OCI-LY1 (cell line): ENCODE data around the gene SMIM13.
A peak's percentile ranks its signal among the peaks of the same experiment; 100 is the strongest.

Source experiments
- H2AFZ ChIP-seq: fragments of 200-600 bp; sonication (generic), shearing (Covaris generic); 2 replicates; pipeline ENCODE4 v1.6.0; 2014; ENCODE audit warnings: antibody characterized with exemption, mild to moderate bottlenecking, low read length
- H3F3A ChIP-seq: fragments of 200-600 bp; sonication (generic), shearing (Covaris generic); 2 replicates; pipeline ENCODE4 v1.6.0; 2014; ENCODE audit warnings: mild to moderate bottlenecking, antibody characterized with exemption, low read length, moderate library complexity; ENCODE audit not compliant: insufficient read depth
- H3K27ac ChIP-seq: fragments of 200-600 bp; sonication (generic); 2 replicates; pipeline ENCODE4 v1.5.1; 2014; ENCODE audit warnings: low read length, mixed run types, mild to moderate bottlenecking, low read depth; ENCODE audit not compliant: poor library complexity, severe bottlenecking
- H3K27me3 ChIP-seq: fragments of 200-600 bp; sonication (generic); 2 replicates; pipeline ENCODE4 v1.6.0; 2014; ENCODE audit warnings: antibody characterized with exemption, mild to moderate bottlenecking, low read length, moderate library complexity; ENCODE audit not compliant: insufficient read depth
- H3K36me3 ChIP-seq: fragments of 200-600 bp; sonication (generic); 2 replicates; pipeline ENCODE4 v1.6.1; 2014; ENCODE audit warnings: mild to moderate bottlenecking, antibody characterized with exemption, low read length, moderate library complexity, mixed read lengths; ENCODE audit not compliant: insufficient read depth
- H3K4me1 ChIP-seq: fragments of 200-600 bp; sonication (generic); 2 replicates; pipeline ENCODE4 v1.5.1; 2014; ENCODE audit warnings: mild to moderate bottlenecking, low read length, moderate library complexity; ENCODE audit not compliant: insufficient read depth, severe bottlenecking
- H3K4me2 ChIP-seq: fragments of 200-600 bp; sonication (generic), shearing (Covaris generic); 2 replicates; pipeline ENCODE4 v1.6.1; 2014; ENCODE audit warnings: low read length
- H3K4me3 ChIP-seq: fragments of 200-600 bp; sonication (generic); 2 replicates; pipeline ENCODE4 v1.5.1; 2014; ENCODE audit warnings: low read length, low read depth, mild to moderate bottlenecking, mixed read lengths; ENCODE audit not compliant: poor library complexity, severe bottlenecking
- H3K79me2 ChIP-seq: fragments of 200-600 bp; shearing (Covaris generic); 2 replicates; pipeline ENCODE4 v1.6.1; 2016; ENCODE audit warnings: mixed run types, low read length, mixed read lengths; ENCODE audit not compliant: insufficient read depth
- H3K9ac ChIP-seq: fragments of 200-600 bp; sonication (generic), shearing (Covaris generic); 2 replicates; pipeline ENCODE4 v1.6.1; 2014; ENCODE audit warnings: mild to moderate bottlenecking, low read length, mixed read lengths
- H3K9me2 ChIP-seq: fragments of 200-600 bp; sonication (generic), shearing (Covaris generic); 2 replicates; pipeline ENCODE4 v1.6.1; 2014; ENCODE audit warnings: low read depth, mild to moderate bottlenecking, low read length, mixed read lengths
- H3K9me3 ChIP-seq: fragments of 200-600 bp; shearing (Covaris generic); 2 replicates; pipeline ENCODE4 v1.6.1; 2014; ENCODE audit warnings: low read length, mixed read lengths
- H4K20me1 ChIP-seq: fragments of 200-600 bp; sonication (generic), shearing (Covaris generic); 2 replicates; pipeline ENCODE4 v1.6.0; 2016; ENCODE audit warnings: mild to moderate bottlenecking, low read length; ENCODE audit not compliant: insufficient read depth
- EZH2 ChIP-seq: fragments of 200-600 bp; sonication (generic), shearing (Covaris generic); IDR thresholded peaks from 2 replicates; pipeline ENCODE4 v1.8.0; 2017; ENCODE audit warnings: borderline replicate concordance, mixed run types, mild to moderate bottlenecking, antibody characterized with exemption, low read length, moderate library complexity, mixed read lengths
- TF ChIP-seq, protein P1 (sequence below): fragments of 200-600 bp; sonication (generic), shearing (Covaris generic); IDR thresholded peaks from 2 replicates; pipeline ENCODE4 v1.5.1; 2017; ENCODE audit warnings: mild to moderate bottlenecking, antibody characterized with exemption, low read length, moderate library complexity, mixed read lengths

SMIM13 gene

DNA sequence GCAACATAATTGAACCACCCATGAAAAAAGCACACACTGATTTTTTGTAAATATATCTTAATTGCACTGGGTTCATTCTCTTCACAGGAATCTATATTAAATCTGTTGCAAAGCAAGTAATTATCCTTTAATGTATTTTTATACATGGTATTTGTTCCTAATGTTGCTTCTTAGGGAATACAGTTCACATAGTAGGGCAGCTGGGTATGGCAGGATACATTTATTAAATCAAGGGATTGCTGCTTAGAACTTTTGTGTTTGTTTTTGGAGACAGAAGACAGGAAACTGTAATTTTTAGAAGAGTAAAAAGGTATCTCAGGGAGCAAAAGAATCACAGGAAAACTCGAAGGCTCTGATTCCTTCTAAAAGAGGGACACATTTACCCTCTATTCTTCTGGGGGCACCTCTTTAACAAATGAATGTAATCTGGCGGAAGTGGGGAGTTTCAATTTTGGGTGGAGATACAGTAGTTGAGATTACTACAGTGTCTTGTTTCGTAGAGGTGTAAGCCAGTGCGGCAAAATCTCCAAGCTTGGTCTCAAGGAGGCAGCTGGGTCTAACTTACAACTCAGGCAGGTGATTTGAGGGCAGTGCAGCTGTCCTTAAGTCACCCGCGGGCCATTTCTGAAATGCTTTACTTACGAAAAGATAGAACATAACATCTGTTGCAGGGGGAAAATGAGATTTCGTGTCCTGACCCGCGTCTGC is 812 bp upstream of the SMIM13 start:
- peak overlapping the region; percentile 24 for H3K27ac ChIP-seq
- H3K9me2 ChIP-seq = no peaks in the 10 kb centered on the region
- no peaks in the 10 kb centered on the region for H4K20me1 ChIP-seq
- peak overlapping the region; percentile 93 for H3K9ac ChIP-seq
- H3F3A ChIP-seq = no peaks in the 10 kb centered on the region
- H3K4me3 ChIP-seq = peak overlapping the region; percentile 85
- peak overlapping the region; percentile 13; the same call in 1 of the 2 replicates for H2AFZ ChIP-seq
- peak overlapping the region; percentile 75 for H3K4me2 ChIP-seq
- no peaks in the 10 kb centered on the region for H3K9me3 ChIP-seq
- no peaks in the 10 kb centered on the region for H3K27me3 ChIP-seq
- TF ChIP-seq, protein P1, sequence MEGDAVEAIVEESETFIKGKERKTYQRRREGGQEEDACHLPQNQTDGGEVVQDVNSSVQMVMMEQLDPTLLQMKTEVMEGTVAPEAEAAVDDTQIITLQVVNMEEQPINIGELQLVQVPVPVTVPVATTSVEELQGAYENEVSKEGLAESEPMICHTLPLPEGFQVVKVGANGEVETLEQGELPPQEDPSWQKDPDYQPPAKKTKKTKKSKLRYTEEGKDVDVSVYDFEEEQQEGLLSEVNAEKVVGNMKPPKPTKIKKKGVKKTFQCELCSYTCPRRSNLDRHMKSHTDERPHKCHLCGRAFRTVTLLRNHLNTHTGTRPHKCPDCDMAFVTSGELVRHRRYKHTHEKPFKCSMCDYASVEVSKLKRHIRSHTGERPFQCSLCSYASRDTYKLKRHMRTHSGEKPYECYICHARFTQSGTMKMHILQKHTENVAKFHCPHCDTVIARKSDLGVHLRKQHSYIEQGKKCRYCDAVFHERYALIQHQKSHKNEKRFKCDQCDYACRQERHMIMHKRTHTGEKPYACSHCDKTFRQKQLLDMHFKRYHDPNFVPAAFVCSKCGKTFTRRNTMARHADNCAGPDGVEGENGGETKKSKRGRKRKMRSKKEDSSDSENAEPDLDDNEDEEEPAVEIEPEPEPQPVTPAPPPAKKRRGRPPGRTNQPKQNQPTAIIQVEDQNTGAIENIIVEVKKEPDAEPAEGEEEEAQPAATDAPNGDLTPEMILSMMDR = no peak
- no peak for TF ChIP-seq EZH2
- H3K79me2 ChIP-seq = peaks cover 16% of the 10 kb centered on the region
- no peaks in the 10 kb centered on the region; the same call in 1 of the 2 replicates for H3K36me3 ChIP-seq
- H3K4me1 ChIP-seq = peaks cover 24% of the 10 kb centered on the region

DNA sequence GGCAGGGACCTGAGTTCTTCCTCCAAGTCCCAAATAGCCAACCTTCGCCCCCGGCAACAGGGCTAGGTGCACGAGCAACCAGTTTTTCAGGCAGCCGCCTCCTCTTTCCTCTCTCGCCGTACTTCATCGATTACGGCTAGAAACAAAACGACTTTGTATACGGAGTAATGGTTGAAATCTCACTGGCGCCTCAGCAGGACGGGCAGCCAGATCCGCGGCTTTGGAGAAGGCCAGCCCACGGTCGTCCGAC is 333 bp upstream of the SMIM13 start:
- Histone ChIP-seq H2AFZ (peak overlapping the region; percentile 13; the same call in 1 of the 2 replicates), H3K27me3 (no peaks in the 10 kb centered on the region), H3K4me1 (peaks cover 24% of the 10 kb centered on the region), H3F3A (no peaks in the 10 kb centered on the region), H3K27ac (peak overlapping the region; percentile 24), H3K79me2 (peaks cover 16% of the 10 kb centered on the region), H3K4me3 (peak overlapping the region; percentile 85), H3K9me2 (no peaks in the 10 kb centered on the region), H3K4me2 (peak overlapping the region; percentile 75), H3K36me3 (no peaks in the 10 kb centered on the region; the same call in 1 of the 2 replicates), H4K20me1 (no peaks in the 10 kb centered on the region), H3K9ac (peak overlapping the region; percentile 93), H3K9me3 (no peaks in the 10 kb centered on the region)
- no peak for TF ChIP-seq EZH2
- TF ChIP-seq, protein P1 = no peak

DNA sequence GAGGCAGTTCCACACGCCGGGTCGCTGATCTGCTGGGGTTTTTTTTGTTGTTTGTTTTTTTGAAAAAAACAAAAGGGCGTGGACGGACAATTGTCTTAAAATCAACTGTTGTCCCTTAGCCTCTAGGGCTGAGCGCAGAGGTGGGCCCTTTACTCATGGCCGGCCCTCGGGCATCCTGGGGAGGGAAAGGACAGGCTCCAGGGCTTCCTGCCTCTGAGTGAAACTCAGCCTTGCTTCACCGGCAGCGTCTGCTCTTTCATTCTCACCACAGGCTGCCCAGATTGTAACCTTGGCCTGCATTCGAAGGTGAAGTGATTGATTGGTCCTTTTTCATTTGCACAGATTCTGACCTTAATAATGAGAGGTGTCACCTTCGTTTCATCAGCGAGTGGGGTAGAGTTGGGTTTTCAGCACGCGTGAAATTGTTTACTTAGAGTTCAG is 797 bp downstream of the SMIM13 start:
- H2AFZ ChIP-seq = no peak overlapping the region
- peaks cover 21% of the 10 kb centered on the region for H3K79me2 ChIP-seq
- no peak for TF ChIP-seq EZH2
- TF ChIP-seq, protein P1 = no peak

More for the DNA sequence above, 797 bp downstream of the SMIM13 start:
- no peaks in the 10 kb centered on the region for H3K9me2 ChIP-seq
- H3K4me2 ChIP-seq = peak overlapping the region; percentile 94
- H3K9ac ChIP-seq = peak overlapping the region; percentile 84
- no peaks in the 10 kb centered on the region for H3K27me3 ChIP-seq
- H3K4me3 ChIP-seq = peak overlapping the region; percentile 85
- H3F3A ChIP-seq = no peaks in the 10 kb centered on the region
- H3K27ac ChIP-seq = peak overlapping the region; percentile 55
- peaks cover 1% of the 10 kb centered on the region; the same call in 1 of the 2 replicates for H3K36me3 ChIP-seq
- H3K4me1 ChIP-seq = peaks cover 24% of the 10 kb centered on the region
- H4K20me1 ChIP-seq = no peaks in the 10 kb centered on the region
- H3K9me3 ChIP-seq = no peaks in the 10 kb centered on the region
